ENCODE data around the gene PSMB9. TPM values are rescaled to one million over a fixed set of nuclear protein-coding genes. Genes with fewer than 3 reads are reported as not detected.

The PSMB9 gene
- total and polyA plus RNA-seq, 2 of the 4 experiments (the other 2 are of a cell fraction): 9.0 to 12.8 TPM

DNA sequence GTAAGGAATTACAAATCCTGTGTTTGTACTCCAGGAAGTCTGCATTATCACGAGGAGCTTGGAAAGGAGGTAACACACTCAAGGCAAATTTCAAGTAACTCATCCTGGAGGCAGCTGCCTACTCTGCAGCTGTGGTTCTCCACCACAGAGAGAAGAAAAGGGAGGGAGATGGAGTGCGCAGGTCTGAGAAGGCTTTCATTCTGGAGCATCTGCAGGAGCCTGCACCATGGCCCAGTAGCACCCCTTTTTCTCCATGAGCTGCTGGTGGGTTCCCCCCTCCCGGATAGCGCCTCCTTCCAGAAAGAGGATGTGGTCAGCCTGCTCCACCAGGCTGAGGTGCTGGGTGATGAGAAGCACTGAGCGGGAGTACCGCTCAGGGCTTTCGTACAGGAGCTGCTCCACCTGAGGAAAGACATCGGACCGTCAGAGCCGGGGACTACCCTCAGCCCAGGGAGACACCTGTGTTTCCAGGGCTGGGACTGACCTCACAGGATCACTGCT, 8.6 kb upstream of the PSMB9 start:
- POLR2A ChIA-PET (ENCODE audit: unreplicated experiment): no interaction called here
- H3K56ac ChIP-seq (ENCODE audit: extremely low read depth, insufficient read depth, low read length): no peak overlapping the region

More for the DNA sequence above, 8.6 kb upstream of the PSMB9 start:
- Histone ChIP-seq H2BK15ac (ENCODE audit: low read depth, low read length) (no peak overlapping the region), H2AK9ac (replicated peaks; ENCODE audit: low read depth, low read length, poor library complexity) (no peak overlapping the region), H3K36me3 (ENCODE audit: control insufficient read depth, insufficient read depth, low read length) (peaks cover 31% of the 10 kb centered on the region), H4K8ac (ENCODE audit: low read depth in 2 of 2, low read length in 2 of 2) (no peak overlapping the region), H4K5ac (ENCODE audit: low read depth, low read length) (no peak overlapping the region), H2BK120ac (ENCODE audit: low read depth, low read length) (no peak overlapping the region), H3K79me1 (ENCODE audit: low read depth in 1 of 2, low read length in 2 of 2) (peaks cover 0 to 33% of the 10 kb centered on the region in 2 experiments; a peak in 2 of 4 replicates), H3K18ac (ENCODE audit: low read depth, low read length) (no peak overlapping the region), H3K4me3 (ENCODE audit: insufficient read depth, low read depth, low read length) (no peak overlapping the region), H3K14ac (replicated peaks; ENCODE audit: low read depth, low read length) (no peak overlapping the region), H4K20me1 (ENCODE audit: insufficient read depth, low read length) (no peaks in the 10 kb centered on the region), H2BK5ac (ENCODE audit: low read depth, low read length, poor library complexity, severe bottlenecking) (no peak overlapping the region), H4K91ac (ENCODE audit: insufficient read depth, low read depth, low read length) (no peak overlapping the region), H3K9me3 (ENCODE audit: control insufficient read depth, insufficient read depth, low read length) (no peaks in the 10 kb centered on the region), H2AFZ (replicated peaks; ENCODE audit: low read length, poor library complexity) (no peak overlapping the region), H3K27ac (ENCODE audit: insufficient read depth, low read length) (no peak overlapping the region), H2BK20ac (ENCODE audit: low read depth, low read length) (no peak overlapping the region), H3K4me1 (ENCODE audit: control insufficient read depth, insufficient read depth, low read length) (0 out of 2 replicates have a peak, but pooled peaks cover 2% of the 10 kb centered on the region), H3K27me3 (ENCODE audit: control insufficient read depth, insufficient read depth, low read length) (no peaks in the 10 kb centered on the region), H3K9me1 (ENCODE audit: insufficient read depth, low read length) (peaks cover 16% of the 10 kb centered on the region; the same call in 1 of the 2 replicates), H3K4me2 (ENCODE audit: low read depth, low read length) (no peak overlapping the region), H2AK5ac (ENCODE audit: low read depth, low read length) (no peak overlapping the region), H3K9ac (ENCODE audit: low read depth, low read length) (no peak overlapping the region), H3K4ac (ENCODE audit: low read depth, low read length) (no peak overlapping the region), H3K23ac (ENCODE audit: low read depth, low read length) (no peak overlapping the region)
- no TSS peak for BruUV-seq (replicated peaks)
- CTCF ChIA-PET: interaction anchor here (0.9 to 2.5 kb wide), 2 partner anchors 8 to 22 kb away, joined by 3 to 8 read pairs; partner anchors contain the start of genes PSMB9 and TAP1
- 73% methylated on average over 3 of the region's 10 CpGs; no CpG with 5 or more reads in 1 of the 2 experiments for WGBS, 2 experiments (ENCODE audit: extremely low coverage in 2 of 2, insufficient read length in 1 of 2)
- no peak for ATAC-seq (ENCODE audit: low read depth)
- dilution Hi-C loops (cut with HindIII; ENCODE audit: low sequenced_read_pairs, unreplicated experiment): no loop called here
- intact Hi-C loops (cut with micrococcal nuclease): loop anchor here (2.0 kb wide), 1 partner anchor 127 kb away; no protein-coding TSS in a partner anchor
- in situ Hi-C loops (cut with MboI; ENCODE audit: low sequenced_read_pairs): no loop called here
- TF ChIP-seq CEBPB (IDR thresholded peaks at IDR 0.05; ENCODE audit: low read depth, low read length): no peak
- TF ChIP-seq MAZ (IDR thresholded peaks at IDR 0.05; ENCODE audit: borderline replicate concordance, low read depth, low read length): no peak
- TF ChIP-seq, protein P1, sequence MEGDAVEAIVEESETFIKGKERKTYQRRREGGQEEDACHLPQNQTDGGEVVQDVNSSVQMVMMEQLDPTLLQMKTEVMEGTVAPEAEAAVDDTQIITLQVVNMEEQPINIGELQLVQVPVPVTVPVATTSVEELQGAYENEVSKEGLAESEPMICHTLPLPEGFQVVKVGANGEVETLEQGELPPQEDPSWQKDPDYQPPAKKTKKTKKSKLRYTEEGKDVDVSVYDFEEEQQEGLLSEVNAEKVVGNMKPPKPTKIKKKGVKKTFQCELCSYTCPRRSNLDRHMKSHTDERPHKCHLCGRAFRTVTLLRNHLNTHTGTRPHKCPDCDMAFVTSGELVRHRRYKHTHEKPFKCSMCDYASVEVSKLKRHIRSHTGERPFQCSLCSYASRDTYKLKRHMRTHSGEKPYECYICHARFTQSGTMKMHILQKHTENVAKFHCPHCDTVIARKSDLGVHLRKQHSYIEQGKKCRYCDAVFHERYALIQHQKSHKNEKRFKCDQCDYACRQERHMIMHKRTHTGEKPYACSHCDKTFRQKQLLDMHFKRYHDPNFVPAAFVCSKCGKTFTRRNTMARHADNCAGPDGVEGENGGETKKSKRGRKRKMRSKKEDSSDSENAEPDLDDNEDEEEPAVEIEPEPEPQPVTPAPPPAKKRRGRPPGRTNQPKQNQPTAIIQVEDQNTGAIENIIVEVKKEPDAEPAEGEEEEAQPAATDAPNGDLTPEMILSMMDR (conservative IDR thresholded peaks at IDR 0.05; ENCODE audit: low read depth, low read length): no peak
- no peak for TF ChIP-seq CHD1 (IDR thresholded peaks at IDR 0.05; ENCODE audit: low read depth, low read length)
- no peak for TF ChIP-seq RAD21 (IDR thresholded peaks at IDR 0.05; ENCODE audit: low read length)
- TF ChIP-seq, protein P2, sequence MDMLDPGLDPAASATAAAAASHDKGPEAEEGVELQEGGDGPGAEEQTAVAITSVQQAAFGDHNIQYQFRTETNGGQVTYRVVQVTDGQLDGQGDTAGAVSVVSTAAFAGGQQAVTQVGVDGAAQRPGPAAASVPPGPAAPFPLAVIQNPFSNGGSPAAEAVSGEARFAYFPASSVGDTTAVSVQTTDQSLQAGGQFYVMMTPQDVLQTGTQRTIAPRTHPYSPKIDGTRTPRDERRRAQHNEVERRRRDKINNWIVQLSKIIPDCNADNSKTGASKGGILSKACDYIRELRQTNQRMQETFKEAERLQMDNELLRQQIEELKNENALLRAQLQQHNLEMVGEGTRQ (IDR thresholded peaks at IDR 0.05; ENCODE audit: low read depth, low read length): no peak
- no peak for TF ChIP-seq MXI1 (IDR thresholded peaks at IDR 0.05; ENCODE audit: borderline replicate concordance, low read depth, low read length)
- no peak for TF ChIP-seq MAFK (IDR thresholded peaks at IDR 0.05; ENCODE audit: low read depth, low read length)
- no peak for TF ChIP-seq RCOR1 (IDR thresholded peaks at IDR 0.05; ENCODE audit: insufficient replicate concordance, low read length)
- TF ChIP-seq BHLHE40 (IDR thresholded peaks at IDR 0.05; ENCODE audit: low read depth, low read length): no peak
- no peak for TF ChIP-seq FOS (IDR thresholded peaks at IDR 0.05; ENCODE audit: low read depth, low read length)
- TF ChIP-seq, protein P3, sequence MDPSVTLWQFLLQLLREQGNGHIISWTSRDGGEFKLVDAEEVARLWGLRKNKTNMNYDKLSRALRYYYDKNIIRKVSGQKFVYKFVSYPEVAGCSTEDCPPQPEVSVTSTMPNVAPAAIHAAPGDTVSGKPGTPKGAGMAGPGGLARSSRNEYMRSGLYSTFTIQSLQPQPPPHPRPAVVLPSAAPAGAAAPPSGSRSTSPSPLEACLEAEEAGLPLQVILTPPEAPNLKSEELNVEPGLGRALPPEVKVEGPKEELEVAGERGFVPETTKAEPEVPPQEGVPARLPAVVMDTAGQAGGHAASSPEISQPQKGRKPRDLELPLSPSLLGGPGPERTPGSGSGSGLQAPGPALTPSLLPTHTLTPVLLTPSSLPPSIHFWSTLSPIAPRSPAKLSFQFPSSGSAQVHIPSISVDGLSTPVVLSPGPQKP (IDR thresholded peaks at IDR 0.05; ENCODE audit: borderline replicate concordance, low read depth, low read length): no peak
- TF ChIP-seq RFX5 (IDR thresholded peaks at IDR 0.05; ENCODE audit: low read depth, low read length): no peak
- no peak for TF ChIP-seq SMC3 (IDR thresholded peaks at IDR 0.05; ENCODE audit: low read depth, low read length)
- no peak for TF ChIP-seq NFE2L2 (IDR thresholded peaks at IDR 0.05; ENCODE audit: low read depth, low read length)
- no peak for TF ChIP-seq POLR2A (IDR thresholded peaks at IDR 0.05; ENCODE audit: low read depth, low read length)
- DNase-seq: no peak

Data from IMR-90 (cell line).